Erythroblast (primary cell): ENCODE results near the gene GABRG3.

ENCODE experiments used
- GATA1 ChIP-seq: IDR thresholded peaks from 2 replicates; pipeline ENCODE4 v1.6.1; 2011; ENCODE audit warnings: low read depth, mild to moderate bottlenecking, control low read depth, low read length, moderate library complexity
- POLR2A ChIP-seq: IDR thresholded peaks from 2 replicates; pipeline ENCODE4 v1.6.1; 2011; ENCODE audit warnings: mild to moderate bottlenecking, low read length

DNA sequence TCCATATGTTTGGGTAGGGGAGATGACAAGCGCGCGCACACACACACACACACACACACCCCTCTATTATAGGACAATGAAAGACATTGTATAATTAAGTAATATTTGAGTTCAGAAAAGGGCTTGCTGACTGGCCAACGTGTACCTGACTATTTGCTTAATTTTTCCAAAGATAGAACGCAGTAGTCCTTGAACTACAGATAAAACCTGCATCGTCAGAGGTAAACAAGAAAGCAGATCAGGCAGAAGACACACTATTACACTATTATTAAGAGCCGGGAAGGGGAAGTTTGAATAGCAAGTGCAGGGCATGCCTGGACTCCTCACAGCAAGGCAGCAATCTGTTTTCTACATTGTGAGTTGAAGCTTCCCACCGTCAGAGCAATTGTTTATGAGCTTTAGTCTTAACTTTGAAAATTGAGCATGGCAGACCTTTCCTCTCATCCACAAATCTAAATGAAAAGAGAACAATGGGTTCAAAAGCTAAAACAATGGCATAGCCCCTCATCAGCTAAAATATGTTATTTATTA lies 427.7 kb downstream of the GABRG3 start:
- TF ChIP-seq POLR2A (no peak), GATA1 (no peak)
